HG02840 (cell line): Measurements from ENCODE around the gene SLC39A2.
"Not testable (repeated sequence)": the region's sequence is repeated elsewhere in the genome, so short reads cannot be mapped to it uniquely, and the experiment has no call there.

Experiments
- ATAC-seq: cut with Tn5 transposase; IDR thresholded peaks from one replicate; pipeline ENCODE4 v1.9.1; 2021; ENCODE audit warnings: mild to moderate bottlenecking, moderate library complexity, moderate number of reproducible peaks; ENCODE audit not compliant: unreplicated experiment, low FRiP score

Gene SLC39A2

DNA sequence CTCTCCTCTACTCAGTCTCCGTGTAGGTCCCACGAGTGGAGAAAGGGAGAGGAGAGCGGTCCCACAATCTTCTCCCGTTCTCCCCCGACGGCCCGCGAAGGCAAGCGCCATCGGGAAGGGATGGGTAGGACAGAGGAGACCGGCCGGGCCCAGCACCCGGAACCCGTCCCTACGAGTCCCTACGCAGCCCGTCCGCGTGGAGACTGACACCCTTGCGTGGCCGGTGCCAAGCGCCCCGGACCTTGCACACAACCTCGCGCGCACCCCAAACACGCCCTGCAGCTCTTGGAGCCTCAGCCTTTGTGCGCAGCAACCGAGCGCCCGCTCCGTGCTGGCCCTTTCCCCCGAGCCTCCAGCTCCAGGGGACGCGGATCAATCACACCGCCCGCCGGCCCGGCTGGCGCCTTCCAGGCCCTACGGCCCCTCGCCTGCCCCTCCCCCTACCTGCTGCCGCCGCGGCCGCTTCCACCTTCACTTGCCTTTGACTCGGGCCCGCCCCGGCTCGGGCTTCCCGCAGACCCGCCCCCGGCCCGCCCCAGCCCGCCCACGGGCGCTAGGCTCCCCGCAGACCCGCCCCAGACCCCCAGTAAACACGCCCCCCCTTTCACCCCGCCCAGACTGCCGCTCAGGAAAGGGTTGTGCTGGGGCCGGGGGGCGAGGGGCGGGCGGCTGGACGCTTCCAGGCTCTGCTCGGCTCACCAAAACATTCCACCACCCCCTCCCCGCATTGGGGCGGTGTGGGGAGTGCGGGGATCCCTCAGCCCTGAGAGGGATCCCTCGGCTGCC, 25.7 kb downstream of the SLC39A2 start, which contains the start of gene NDRG2:
NDRG2 (minus strand) TSS at position 477 of the 786 bp plus-strand sequence. CDS start 1,746 bp downstream, outside the sequence.
- no peak for ATAC-seq

DNA sequence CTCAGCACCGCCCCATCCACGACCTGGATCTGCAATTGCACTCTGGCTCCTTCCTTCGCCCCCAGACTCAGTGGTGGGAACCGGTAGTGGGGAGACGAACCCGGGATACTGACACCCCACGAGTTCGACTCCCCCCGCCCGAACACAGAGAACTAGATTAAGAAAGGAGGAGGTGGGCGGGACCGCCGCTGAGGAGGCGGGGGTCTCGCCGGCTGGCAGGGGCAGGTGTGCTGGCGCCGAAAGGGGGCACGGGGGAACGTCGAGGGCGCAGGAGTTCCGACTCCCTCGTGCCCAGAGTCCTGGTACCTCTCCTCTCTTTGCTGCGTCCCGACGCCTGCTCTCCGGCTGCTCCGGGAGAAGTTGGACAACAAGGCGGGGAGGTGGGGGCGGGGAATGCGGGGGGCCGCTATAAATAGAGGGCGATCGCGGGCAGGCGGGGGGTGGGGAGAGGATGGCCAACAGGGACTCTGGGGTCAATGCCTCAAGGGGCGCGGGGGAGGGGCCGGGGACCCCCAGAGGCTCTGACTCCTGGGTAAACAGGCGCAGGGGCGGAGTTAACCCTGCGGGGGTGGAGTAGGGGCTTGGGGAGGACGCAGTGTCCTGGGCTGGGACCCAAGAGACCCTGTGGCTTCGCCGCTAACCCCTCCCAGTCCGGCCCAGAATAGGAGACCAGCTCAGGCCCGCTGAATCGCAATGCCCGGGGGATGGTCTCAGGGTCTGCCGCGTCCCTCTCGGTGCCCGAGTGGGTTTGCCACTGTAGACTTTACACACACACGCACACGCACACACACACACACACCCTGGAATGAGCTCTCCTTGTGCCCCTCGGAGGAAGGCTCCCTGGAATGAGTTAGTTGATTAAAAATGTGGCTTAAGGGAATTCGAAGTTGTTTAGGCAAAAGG, 26.5 kb downstream of the SLC39A2 start:
- no peak for ATAC-seq

- ATAC-seq: no peak
Observed at GRCh38 chr14:21026274-21026987, 27.3 kb downstream of the SLC39A2 start.

GRCh38 chr14:21026988-21027315, 27.9 kb downstream of the SLC39A2 start:
- ATAC-seq: no peak

- ATAC-seq: no peak
Observed at GRCh38 chr14:21029917-21030316, 30.8 kb downstream of the SLC39A2 start, which contains the start of gene TPPP2. TSS of gene TPPP2 (plus strand) at chr14:21030217. CDS start at chr14:21030582, 365 bp downstream.

- no peak for ATAC-seq
Observed at GRCh38 chr14:21030531-21030930, 31.4 kb downstream of the SLC39A2 start.

- no peak for ATAC-seq
Observed at GRCh38 chr14:21032326-21033132, 33.4 kb downstream of the SLC39A2 start.

- ATAC-seq: no peak
Observed at GRCh38 chr14:21033133-21033698, 34.1 kb downstream of the SLC39A2 start.

DNA sequence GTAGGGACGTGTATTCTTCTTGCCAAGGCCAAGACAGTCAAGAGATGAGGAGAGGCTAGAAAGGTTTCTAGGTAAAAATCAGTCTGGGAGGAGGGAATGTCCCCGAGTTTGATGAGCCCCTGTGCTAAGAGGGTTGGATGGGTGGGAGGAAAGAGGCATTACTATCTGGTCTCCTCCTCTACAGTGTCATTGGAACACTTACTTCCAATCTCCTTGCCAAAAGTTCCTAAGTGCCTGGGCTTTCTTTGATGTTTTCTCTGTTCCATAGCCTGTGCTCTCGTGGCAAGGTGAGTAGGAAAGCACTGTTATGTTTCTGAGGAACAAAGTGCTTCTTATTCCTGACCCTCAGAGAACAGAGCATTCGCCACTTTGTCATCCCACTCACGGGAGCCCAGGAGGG, 35.6 kb downstream of the SLC39A2 start, which contains the start of gene RNASE13:
RNASE13 (minus strand) TSS at position 101 of the 400 bp plus-strand sequence. CDS start 519 bp downstream, outside the sequence.
- ATAC-seq: no peak

- ATAC-seq: no peak
Observed at GRCh38 chr14:21036751-21037150, 37.7 kb downstream of the SLC39A2 start.

DNA sequence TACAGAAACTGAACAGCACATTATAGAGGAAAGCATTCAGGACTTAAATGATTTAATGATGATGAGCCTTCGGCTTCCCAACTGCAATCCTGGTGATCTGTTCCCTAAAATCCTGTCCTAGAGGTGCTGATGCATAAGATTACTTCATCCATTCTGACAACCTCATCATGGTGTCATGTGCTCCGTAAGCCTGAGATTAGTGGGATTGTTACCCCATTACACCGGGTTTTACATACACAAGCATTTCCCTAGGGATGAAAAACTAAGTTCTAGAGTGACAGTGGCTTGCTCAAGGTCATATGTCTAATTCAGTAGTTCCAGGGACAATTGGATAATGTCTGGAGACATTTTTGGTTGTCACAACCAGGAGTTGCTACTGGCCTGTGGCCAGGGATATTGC, 38.1 kb downstream of the SLC39A2 start:
- ATAC-seq: no peak

DNA sequence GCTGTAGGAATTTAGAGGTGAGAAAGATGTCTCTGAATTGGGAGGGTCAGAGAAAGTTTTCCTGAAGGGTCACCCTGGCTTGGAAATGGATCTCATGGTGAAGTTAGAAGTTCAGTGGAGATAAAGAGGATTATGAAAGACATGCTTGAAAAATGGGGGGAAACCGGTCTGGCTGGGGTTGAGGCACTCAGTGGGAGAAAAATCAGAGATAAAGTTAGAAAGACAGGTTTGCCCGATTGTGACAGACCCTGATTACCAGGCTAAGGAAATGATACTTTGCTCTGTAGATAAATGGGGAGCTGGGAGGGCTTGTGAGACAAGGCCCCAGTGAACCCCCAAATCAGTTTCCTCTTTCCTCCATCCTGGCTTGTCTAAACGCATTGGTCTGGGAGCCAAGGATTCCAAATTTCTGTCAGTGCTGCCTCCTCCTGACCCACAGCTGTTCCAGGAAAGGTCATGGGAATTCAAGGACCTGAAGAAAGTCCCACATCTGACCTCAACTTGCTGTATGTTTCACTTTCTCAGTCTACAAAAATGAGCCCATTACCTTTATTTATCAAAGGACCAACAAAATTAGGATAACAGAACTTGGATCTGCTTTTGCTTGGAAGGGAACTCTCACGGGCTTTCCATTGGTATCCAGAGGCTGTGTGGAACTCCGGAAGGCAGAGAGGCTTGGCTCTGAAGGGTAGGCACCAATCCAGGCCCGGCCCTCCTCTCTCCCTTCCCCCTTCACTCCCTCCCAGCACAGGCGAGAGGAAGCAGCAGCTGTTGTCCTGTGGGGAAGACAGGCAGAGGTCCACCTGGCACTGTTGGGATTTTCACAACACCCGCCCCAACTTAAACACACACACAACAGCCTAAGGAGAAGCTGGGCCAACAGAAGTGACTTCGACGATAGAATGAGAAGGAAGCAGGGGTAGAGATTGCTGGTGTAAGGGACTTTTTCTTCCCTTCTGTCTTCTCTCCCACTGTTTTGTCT, 39.6 kb downstream of the SLC39A2 start:
- no peak for ATAC-seq

- no peak for ATAC-seq
Observed at GRCh38 chr14:21039585-21040369, 40.7 kb downstream of the SLC39A2 start.

DNA sequence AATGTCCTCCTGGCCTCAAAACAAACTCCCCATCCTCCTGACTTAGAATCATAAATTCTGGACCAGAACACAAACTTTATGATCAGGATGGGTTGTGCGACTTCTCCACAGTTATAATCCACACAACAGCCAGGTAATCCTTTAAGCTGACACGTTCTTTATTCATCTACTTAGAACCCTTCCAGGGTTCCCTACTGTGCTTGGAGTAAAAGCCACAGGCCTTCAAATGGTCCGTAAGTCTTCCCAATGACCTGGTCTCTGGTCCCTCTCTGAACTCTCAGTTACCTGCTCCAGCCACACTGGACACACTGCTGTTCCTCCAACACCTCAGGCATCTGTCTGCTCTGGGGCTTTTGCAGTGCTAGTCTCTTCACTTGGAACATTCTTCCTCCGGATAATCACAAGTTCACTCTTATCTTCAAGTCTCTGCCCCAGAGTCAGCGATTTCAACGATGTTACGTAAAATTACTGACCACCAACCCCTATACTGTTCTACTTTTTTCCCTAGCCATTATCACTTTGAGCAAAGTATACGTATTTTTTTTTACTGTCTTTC, 41.4 kb downstream of the SLC39A2 start:
- ATAC-seq: no peak

DNA sequence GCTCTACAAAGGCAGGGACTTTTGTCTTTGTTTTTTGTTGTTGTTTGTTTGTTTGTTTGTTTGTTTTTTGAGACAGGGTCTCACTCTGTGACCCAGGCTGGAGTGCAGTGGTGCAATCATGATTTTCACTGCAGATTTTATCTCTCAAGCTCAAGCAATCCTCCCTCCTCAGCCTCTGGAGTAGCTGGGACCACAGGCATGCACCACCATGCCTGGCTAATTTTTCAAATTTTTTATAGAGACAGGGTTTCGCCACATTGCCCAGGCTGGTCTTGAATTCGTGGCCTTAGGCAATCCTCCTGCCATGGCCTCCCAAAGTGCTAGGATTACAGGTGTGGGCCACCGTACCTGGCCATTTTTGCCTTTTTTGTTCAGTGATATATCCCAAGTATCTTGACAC, 41.8 kb downstream of the SLC39A2 start:
- ATAC-seq: not testable (repeated sequence)

DNA sequence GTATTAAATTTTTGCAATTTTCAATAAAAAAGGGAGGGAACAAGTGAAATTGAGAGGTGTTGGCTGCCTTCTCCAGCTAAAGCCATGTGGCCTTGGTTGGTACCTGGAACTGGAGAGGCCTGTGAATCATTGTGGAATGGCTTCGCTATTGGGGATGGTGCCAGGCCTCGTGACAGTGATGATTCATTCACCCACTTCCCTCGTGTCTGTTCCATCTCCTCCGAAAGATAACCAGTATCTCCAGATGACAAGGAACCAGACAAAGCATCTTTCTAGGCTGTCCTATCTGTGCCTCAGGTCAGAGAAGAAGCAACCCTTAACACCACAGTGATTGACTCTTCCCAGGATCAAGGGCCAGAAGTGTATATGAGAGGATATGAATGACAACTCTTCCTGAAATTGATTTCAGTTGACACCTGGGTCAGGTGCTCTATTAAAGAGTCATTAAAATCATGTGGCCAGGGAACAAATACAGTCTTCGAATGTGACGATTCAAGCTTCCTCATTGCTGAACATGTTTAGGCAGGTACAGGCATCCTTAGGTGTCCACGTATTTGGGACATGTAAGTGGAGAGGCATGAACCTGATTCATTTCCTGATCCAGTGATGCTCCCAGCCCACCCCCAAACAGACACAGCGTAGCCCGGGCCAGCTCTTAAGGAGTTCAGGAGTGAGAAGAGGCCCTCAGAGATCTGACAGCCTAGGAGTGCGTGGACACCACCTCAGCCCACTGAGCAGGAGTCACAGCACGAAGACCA, 42.8 kb downstream of the SLC39A2 start, which contains the start of gene RNASE7:
RNASE7 (plus strand) TSS at position 687 of the 758 bp plus-strand sequence. CDS start 631 bp downstream, outside the sequence.
- no peak for ATAC-seq
